ENCODE measurements around the gene LCLAT1.

- TF ChIP-seq CTCF (tag by site-specific recombination; IDR thresholded peaks at IDR 0.05): no peak
- TF ChIP-seq ZSCAN30 (tag by site-specific recombination; IDR thresholded peaks at IDR 0.05): no peak
- TF ChIP-seq ZNF777 (tag by site-specific recombination; IDR thresholded peaks at IDR 0.05; ENCODE audit: borderline replicate concordance): no peak
- TF ChIP-seq ZNF623 (tag by site-specific recombination; IDR thresholded peaks at IDR 0.05): no peak
- no peak for TF ChIP-seq ZNF510 (tag by site-specific recombination; IDR thresholded peaks at IDR 0.05; ENCODE audit: insufficient replicate concordance)
- no peak for TF ChIP-seq ZBTB26 (tag by site-specific recombination; optimal IDR thresholded peaks at IDR 0.05)
- no peak for TF ChIP-seq ZNF645 (tag by site-specific recombination; IDR thresholded peaks at IDR 0.05)
- TF ChIP-seq ZNF704 (tag by site-specific recombination; IDR thresholded peaks at IDR 0.05): no peak
- TF ChIP-seq ZIC2 (tag by site-specific recombination; IDR thresholded peaks at IDR 0.05): no peak
- no peak for TF ChIP-seq SP2 (tag by site-specific recombination; IDR thresholded peaks at IDR 0.05)
Observed at GRCh38 chr2:30645745-30646119, 198.7 kb downstream of the LCLAT1 start.

Measured in HEK293 (cell line).